HEK293T (cell line): ENCODE measurements around the gene GPT2.

Experiments
- BHLHE40 ChIP-seq: fragments of 450-650 bp; IDR thresholded peaks from 2 replicates; pipeline ENCODE4 v1.6.1; 2016; ENCODE audit warnings: mild to moderate bottlenecking, moderate library complexity, borderline replicate concordance
- CTBP1 ChIP-seq: fragments of 450-650 bp; IDR thresholded peaks from 2 replicates; pipeline ENCODE4 v1.6.1; 2016; ENCODE audit warnings: borderline replicate concordance
- ZNF384 ChIP-seq: fragments of 450-650 bp; IDR thresholded peaks from 2 replicates; pipeline ENCODE4 v1.6.1; 2016

- TF ChIP-seq ZNF384 = no peak
- TF ChIP-seq CTBP1 = no peak
- no peak for TF ChIP-seq BHLHE40
Observed at GRCh38 chr16:46883690-46884512, at the start of gene GPT2.
